ENCODE results near the gene PIAS2.
"Not testable (repeated sequence)": the region's sequence is repeated elsewhere in the genome, so short reads cannot be mapped to it uniquely, and the experiment has no call there.

Gene PIAS2

DNA sequence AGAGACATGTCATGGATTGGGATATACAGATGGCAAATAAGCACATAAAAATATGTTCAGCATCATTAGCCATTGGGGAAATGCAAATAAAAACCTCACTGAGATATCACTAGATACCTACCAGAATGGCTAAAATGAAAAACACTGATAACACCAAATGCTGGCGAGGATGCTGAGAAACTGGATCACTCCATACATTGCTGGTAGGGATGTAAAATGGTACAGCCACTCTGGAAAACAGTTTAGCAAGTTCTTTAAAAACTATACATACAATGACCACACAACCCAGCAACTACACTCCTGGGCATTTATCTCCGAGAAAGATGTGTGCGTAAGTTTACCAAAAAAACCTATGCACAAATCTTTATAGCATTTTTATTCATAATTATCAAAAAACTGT is 13.9 kb downstream of the PIAS2 start:
- DNase-seq: no peak

DNA sequence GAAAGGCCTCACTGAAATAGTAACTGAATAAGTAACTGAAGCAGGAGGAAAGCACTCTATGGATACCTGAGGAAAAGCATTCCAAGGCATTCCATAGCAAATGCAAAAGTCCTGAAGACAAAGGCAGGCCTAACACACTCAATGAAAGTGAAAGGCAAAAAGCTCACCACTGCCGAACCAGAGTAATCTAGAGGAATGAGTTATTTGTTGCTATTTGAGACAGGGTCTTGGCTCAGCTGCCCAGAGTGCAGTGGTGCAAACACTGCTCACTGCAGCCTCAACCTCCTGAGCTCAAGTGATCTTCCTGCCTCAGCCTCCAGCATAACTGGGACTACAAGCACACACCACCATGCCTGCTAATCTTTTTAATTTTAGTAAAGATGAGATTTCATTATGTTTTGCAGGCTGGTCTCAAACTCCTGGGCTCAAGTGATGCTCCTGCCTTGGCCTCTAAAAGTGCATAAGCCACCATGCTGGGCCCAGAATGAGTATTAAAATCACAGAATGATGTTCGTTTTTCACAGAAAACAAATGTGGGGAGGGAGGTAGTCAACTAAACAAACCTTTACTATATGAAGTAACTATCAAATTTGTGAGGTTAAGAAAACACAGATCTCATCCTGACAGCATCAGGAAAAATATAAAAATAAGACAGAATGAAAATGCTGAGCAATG is 17.9 kb downstream of the PIAS2 start:
- no peak for DNase-seq

DNA sequence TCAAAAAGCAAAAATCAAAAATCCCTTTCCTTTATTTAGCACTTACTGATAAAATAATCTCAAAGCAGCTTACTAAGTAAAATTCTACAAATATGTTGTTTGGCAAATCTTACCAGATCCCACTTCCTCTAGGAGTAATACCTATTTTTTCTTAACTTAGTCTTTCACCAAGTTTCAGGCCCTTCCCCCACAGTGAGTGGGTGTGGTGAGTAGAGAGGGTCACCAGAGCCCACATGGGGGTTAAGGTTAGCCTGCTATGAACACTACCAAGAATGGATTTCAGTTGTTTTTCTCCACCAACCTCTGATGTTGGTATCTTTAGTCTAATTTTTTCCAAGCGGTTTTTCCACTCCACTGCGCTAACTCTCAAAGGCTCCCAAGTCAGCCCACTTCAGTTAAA is 23.2 kb downstream of the PIAS2 start:
- DNase-seq: no peak

DNA sequence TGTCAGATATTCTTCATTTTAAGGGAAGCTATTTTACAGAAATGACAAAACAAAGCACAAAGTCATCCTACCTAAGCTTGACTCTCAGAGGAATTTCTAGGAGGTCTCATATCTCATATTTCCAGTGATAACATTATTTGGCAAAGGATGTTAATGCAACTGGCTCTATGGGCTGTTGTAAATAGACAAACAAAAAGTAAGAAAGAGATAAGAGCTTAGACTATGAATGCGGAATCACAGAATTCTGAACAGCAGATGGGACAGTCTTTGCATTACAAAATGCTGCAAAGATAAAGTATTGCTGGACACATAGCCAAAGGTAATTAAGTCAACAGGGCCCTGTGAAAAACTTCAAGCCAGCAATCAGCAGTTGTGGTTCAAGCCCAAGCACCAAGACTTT is 23.9 kb downstream of the PIAS2 start:
- no peak for DNase-seq

DNA sequence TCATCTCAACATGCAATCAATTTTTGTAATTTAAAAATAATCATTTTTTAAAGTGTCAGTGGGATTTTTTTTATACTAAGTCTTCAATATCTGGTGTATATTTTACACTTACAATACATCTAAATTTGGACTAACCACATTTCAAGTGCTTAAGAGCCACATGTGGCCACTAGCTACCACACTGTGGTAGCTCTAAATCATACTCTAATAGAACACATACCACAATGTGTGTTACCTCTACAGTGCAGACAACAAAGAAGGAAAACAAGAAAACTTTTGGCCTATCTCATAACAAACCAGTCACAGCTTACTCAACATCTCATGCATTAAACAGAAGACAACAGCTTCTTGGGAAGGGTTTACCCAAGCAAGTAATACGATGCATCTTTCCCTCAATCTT is 24.5 kb downstream of the PIAS2 start:
- DNase-seq: no peak

DNA sequence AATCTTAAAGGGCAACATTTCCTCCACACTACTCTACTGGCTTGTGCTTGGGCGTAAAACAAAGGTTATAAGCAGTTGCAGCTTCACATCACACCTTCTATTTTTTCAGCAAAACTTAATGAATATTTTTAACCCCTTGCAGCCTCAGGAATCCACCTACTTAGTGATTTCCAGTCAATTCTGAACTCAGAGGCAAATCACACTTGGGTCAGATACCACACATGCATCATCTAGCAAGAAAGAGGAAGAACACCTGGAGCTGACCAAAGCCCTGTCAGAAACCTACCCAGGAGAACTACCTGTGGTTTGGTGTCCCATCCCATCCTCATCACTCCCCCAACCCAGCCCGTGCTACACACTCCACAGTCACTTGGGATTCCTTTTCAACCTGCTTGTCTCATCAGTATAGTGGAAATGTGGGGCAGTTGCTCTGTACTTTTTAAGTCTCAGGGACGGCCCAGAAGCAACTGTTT is 25.5 kb downstream of the PIAS2 start:
- no peak for DNase-seq

DNA sequence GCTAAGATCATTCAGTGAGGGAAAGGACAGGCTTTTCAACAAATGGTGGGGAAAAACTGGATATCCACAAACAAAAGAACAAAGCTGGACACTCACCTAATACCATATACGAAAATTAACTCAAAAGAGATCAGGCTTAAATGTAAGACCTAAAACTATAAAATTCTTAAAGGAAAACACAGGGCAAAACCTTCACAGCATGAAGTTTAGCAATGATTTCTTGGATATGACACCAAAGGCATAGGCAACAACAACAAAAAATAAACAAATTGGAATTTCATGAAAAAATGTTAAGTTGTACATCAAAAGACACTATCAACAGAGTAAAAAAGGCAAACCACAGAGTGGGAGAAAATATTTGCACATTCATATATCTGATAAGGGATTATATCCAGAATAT is 28.3 kb downstream of the PIAS2 start:
- DNase-seq: no peak

DNA sequence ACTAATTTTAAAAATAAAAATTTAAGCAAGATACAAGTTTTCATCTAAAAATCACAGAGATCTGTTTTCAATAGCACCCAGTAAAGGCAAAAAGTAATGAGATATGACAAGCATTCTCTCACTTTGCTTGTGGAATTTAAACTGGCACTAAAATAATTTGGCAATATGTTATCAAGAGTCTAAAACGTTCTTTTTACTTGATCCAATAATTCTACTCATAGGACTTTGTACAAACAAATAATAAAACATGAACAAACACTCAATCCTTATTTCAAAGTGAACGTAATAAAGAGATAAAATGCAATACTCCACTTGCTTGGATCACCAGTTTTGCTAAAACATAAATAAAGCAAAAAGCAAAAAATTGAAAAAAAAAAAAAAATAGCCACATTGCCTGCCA is 30.4 kb downstream of the PIAS2 start:
- no peak for DNase-seq

DNA sequence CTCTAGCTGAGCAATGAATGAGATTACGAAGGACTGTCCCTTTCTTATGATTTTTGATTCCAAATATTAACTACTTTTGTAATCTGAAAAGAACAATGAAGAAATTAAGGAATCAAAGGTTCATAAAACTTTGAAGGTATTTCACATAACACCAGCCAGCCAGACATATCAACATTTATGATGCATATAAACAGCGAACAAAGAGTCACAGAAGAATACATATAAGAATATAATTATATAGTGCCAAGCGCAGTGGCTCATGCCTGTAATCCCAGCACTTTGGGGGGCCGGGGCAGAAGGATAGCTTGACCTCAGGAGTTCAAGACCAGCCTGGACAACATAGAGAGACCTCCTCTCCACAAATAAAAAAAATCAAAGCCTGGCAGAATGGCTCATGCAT is 34.1 kb downstream of the PIAS2 start:
- DNase-seq: no peak

DNA sequence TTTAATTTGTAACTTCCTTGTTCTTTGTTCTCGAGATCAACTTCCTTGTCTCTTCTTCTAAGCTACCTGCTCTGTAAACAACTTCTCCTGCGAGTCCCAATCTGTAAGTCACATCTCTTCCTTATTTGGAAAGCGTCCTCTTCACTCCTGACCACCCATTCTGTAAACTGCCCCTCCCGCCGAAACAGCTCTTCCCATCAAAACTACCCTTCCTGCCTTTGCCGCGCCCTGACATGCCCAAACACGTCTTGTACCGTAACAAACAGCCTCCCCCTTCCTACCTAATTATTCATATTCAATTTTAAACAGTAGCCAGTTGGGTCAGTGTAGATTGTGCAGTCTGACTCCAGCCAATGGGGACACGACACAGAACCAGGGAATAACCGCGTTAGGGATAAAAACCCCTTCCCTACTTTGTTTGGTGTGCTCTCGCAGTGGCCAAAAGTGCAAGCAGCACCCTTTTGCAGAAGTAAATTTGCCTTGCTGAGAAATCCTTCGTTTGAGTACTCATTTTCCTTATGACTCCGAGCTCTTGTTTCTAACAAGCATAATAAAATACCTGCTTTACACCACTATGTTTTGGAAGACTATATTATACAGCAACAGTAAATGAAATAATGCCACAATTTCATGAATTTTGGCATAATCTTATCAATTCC is 39.8 kb downstream of the PIAS2 start:
- DNase-seq: no peak

DNA sequence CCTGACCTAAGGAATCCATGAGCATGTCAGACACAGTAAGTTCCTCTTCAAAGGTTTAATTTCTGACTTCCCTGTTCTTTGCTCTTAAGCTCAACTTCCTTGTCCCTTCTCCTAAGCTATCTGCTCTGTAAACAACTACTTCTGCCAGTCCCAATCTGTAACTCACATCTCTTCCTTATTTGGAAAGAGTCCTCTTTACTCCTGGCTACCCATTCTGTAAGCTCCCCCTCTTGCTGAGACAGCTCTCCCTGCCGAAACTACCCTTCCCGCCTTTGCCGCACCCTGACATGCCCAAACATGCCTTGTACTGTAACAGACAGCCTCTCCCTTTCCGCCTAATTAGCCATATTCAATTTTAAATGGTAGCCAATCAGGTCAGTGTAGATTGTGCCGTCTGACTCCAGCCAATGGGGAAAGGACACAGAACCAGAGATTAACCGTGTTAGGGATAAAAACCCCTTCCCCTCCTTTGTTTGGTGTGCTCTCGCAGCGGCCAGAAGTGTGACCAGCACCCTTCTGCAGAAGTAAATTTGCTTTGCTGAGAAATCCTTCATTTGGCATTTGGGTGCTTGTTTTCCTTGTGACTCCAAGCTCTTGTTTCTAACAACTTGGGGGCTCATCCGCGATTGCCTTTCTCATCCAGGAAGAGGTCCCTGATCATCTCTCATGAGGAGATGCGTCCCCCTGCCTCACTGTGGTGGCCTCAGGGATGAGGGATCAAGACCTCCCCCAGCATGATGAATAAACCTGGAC is 49.0 kb downstream of the PIAS2 start:
- no peak for DNase-seq

DNA sequence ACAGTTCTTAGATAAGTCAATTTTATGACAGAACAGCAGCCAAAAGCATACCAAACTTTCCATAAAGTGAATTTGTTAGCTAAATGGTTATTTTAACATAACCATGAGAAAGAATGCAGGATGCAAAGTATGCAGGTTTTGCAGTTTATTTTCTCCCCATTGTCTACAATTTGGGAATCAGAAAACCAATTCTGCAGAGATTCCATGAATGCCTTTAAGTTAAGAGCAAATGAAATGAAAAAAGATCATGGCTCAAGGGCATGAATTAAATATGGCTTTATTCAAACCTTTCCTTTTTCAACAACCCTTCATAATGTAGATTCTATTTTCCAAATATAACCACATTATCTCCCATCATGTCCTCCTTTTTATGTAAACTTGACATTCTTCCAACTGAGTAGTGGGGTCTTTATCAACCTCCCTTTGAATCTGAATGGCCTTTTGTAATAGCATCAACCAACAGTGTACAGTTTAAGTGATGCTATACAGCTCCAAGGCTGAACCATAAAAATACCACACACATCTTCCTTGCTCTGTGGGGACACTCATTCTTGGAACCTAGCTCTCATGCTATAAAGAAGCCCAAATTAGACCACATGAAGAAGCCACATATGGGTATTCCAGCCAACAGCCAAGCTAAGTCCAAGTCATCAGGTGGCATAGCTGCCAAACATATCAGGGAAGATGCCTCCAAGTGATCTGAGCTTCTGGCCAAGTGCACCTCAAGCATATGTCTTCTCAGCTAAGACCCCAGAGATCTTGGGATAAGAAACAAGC is 49.8 kb downstream of the PIAS2 start:
- no peak for DNase-seq

DNA sequence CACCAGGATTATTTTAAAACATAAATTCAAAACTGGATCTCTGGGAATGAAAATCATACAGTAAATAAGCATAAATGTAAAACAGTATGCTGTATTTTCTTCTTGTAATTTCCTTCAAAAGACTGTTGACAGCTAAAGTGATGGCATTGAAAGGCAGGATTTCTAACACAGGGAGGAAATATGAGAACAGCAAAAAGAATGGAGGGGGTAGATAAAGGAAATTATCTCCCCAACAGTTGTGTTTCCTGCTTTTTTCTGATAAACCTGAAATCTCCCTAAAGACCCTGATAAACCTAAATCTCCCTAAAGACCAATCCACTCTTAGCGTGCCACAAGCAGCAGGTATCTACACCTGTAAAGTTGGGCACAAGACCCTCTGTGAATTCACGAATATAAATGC is 50.8 kb downstream of the PIAS2 start:
- DNase-seq: no peak

DNA sequence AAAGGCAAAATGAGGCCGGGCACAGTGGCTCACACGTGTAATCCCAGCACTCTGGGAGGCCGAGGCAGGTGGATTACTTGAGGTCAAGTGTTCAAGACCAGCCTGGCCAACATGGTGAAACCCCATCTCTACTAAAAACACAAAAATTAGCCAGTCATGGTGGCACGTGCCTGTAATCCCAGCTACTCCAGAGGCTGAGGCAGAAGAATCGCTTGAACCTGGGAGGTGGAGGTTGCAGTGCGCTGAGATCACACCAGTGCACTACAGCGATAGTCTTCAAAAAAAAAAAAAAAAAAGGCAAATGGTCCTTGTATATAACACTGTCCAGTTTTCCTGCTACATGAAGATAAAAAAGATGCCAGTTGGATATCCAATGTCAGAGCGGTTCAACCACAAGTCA is 52.1 kb downstream of the PIAS2 start:
- not testable (repeated sequence) for DNase-seq

DNA sequence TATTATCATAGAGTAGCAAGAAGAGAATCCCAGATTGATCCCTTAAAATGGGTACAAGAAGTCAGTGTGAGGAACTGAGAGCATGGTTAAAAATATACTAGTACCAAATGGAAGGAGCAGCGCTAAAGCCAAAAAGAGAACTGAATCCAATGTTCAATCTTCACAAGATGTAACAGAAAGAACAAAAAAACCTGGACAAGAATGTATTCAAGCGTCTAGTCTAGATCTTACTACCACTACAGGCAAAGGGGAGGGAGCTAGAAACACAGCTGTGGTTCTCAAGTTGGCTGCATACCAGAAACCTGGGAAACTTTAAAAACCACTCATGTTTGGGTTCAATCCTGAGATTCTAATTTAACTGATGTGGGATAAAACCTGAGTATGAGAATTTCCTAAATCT is 57.5 kb downstream of the PIAS2 start:
- no peak for DNase-seq

DNA sequence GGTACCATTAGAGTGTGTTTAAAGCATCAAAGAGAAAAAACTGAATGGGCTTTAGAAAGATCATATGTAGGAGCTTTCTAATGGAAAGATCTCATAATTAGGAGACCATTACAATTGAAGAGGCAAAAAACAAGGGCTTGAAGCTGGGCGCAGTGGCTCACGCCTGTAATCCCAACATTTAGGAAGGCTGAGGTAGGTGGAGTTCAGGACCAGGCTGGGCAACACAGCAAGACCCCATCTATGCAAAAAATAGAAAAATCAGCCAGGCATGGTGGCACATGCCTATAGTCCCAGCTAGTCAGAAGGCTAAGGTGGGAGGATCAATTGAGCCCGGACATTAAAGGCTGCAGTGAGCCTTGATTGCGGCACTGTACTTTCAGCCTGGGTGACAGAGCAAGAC is 59.0 kb downstream of the PIAS2 start:
- no peak for DNase-seq

DNA sequence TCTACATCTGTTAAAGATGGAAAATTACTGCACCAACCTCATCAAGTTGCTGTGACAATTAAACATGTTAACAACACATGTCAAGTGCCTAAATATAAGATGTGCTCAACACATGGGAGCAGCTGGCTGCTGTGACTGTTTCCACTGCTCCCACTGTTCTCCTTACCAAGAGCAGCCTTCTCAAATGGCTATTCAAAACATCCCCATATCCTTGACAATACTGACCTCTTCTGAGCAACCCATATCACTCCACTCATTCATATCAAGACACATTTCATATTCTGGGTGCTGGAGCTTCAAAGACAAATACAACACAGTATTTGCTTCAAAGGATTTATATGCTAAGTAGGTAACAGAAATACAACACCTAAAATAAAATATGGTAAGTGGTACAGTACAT is 60.3 kb downstream of the PIAS2 start:
- no peak for DNase-seq

DNA sequence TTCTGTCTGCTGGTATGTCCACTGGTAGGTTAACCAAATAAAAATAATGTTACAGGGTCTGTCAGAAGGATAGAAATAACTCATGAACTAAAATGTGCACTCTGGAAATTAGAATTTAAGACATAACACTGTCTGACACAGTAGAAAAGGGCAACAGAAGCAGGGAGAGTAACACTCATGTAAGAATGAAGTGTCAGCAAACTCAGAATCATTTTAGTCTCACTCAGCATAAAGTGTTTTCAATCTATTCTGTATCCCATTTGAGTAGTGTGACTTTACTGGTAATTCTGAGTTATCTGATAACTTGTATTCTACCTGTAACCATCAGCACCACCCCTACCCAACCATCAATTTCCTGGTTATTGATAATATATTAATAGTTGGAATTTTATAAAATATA is 68.3 kb downstream of the PIAS2 start:
- no peak for DNase-seq

DNA sequence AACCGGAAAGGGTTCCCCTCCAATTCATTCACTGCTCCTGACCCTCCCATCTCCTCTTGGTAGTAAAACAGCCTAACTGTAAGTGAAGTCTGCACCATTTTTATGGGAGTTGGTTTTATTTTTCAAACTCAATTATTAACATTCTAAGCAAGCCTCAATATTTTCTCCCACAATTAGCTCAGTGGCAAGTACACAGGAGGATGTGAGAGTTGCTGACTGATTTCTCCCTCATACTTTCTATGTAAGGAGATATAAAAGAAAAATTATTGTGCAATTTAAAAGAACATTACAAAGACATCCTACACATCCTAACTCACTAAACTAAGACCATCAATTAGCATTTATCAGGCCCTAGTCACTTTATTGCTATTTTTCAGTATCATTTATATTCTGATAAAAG is 73.9 kb downstream of the PIAS2 start:
- DNase-seq: no peak

DNA sequence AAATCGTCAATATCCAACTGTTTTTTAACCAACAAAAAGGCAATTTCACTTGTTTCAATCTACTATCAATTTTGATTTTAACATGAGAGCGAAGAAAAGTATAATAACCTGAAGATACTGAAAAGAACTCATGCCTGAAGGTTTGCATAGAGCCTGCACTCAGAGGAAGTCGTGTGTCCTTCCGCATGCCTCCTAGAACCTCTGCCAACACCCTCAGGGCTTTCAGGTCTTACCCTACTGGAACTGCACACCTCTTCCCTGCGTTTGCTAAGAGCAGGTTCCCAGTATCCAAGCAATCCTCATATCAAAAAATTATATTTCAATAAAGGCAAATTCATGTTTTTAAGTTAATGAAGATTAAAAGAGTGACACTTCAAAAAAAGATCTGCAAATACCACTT is 74.7 kb downstream of the PIAS2 start:
- no peak for DNase-seq

DNA sequence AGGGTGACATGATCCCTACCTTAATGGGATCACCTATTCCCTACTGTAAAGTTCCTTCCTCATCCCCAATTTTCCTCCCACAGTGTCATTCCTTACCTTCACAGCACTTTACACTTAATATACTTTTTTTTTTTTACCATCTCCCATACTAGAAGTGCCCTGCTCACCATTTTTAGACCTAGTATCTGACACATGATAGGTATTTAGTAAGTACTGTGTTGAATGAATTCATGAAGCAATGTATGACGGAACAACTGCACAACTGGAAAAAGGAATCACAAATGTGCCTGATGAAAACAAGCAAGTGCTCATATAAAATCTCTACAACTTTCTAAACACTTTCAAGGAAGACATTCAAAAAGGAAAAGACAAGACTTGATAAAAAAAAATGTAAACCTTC is 83.4 kb downstream of the PIAS2 start:
- no peak for DNase-seq

DNA sequence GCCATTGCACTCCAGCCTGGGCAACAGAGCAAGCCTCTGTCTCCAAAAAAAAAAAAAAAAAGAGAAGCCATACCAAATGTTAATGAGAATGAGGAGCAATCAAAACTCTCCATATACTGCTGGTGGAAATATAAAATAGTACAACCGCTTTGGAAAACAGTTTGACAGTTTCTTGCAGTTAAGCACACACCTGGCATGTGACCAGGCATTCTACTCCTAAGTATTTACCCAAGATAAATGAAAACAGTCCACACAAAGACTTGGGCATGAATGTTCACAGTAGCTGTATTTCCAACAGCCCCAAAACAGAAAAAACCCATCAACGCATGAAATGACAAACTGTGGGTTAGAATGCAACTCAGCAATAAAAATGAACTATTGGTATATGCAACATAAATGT is 84.5 kb downstream of the PIAS2 start:
- no peak for DNase-seq

DNA sequence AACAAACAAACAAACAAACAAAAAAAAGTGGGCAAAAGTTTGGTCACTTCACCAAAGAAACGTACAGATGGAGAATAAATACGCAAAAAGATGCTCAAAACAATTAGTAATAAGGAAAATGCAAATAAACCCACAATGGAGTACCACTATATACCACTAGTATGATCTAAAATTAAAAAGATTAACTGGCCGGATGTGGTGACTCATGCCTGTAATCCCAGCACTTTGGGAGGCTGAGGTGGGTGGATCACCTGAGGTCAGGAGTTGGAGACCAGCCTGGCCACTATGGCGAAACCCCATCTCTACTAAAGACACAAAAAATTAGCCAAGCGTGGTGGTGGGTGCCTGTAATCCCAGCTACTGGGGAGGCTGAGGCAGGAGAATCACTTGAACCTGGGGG is 84.9 kb downstream of the PIAS2 start:
- not testable (repeated sequence) for DNase-seq

Data from cortex of kidney (tissue), 1 donor.